ENCODE results near the gene MXD4. TPM values are rescaled to one million over a fixed set of nuclear protein-coding genes. Genes with fewer than 3 reads are reported as not detected.

MXD4 gene
- total and polyA plus RNA-seq, 2 of the 13 experiments (the other 11 are each of a cell fraction or from before 2014, with no cell fraction given), result 29.0 to 31.3 TPM

DNA sequence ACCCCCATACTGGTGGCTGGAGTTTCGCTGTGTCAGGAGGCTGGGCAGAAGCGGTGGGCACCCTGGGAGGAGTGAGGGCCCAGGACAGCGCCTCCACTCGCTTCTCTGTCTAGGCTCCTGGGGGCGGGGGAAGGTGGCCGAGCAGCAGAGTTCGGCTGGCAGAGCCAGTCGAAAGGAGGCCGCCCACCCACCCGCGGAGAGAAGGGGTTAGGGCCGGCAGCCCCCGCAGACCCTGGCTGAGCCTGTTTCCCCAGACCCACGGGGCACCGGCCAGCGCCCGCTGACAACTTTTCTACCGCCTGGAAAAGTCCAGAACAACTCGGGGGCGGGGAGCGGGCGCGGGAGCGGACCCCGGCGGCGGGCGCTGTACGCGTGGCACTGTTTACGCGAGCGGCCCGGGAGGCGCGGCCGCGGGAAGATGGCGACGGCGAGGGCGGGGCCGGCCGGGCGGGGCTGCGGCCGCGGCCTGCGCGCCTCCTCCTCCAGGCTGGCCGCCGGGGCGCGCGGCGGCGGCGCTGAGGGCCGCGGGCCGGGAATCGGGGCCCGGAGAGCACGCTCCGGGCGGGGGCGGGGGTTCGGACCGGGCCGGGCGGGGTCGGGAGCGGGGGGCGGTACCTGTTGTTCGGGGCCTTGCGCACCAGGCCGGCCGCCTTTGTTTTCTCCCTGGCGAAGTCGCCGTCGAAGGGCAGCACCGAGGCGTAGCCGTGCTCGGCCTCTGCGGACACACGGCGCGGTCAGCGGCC is 628 bp downstream of the MXD4 start:
- in situ Hi-C loops (cut with HindIII; ENCODE audit: extremely low pct_ligation_motif_present, low pct_unique_long_range_greater_than_20kb), result no loop called here
- intact Hi-C loops (cut with micrococcal nuclease; ENCODE audit: unreplicated experiment), result no loop called here
- no peak for ATAC-seq
- Histone ChIP-seq H3K36me3 (replicated peaks in 1 of 2; ENCODE audit: control insufficient read depth in 1 of 2, insufficient read depth in 2 of 2, low read length in 2 of 2) (0 out of 5 replicates have a peak, but pooled peaks cover 1 to 6% of the 10 kb centered on the region in 2 experiments), H3K9ac (ENCODE audit: insufficient read depth, low read depth, low read length) (peak overlapping the region; percentile 86), H3K9me3 (ENCODE audit: low read length) (no peaks in the 10 kb centered on the region), H2AFZ (ENCODE audit: low read length) (no peak overlapping the region), H3K4me3 (replicated peaks in 1 of 3; ENCODE audit: insufficient read depth in 1 of 3, low read depth in 2 of 3, low read length in 3 of 3) (peak overlapping the region; percentile 67 to 85 (median 83)), H3K27ac (ENCODE audit: extremely low read length, insufficient read depth, low read length) (peak overlapping the region; percentile 66), H3K4me2 (ENCODE audit: low read depth, low read length) (peak overlapping the region; percentile 87), H3K4me1 (ENCODE audit: insufficient read depth, low read length) (peaks cover 31% of the 10 kb centered on the region), H3K27me3 (ENCODE audit: control insufficient read depth in 1 of 2, insufficient read depth in 2 of 2, low read length in 2 of 2) (peaks cover 11 to 19% of the 10 kb centered on the region in 2 experiments; a peak in 3 of 5 replicates), H3K79me2 (ENCODE audit: insufficient read depth, low read length) (peaks cover 9% of the 10 kb centered on the region), H4K20me1 (ENCODE audit: insufficient read depth, low read length) (no peaks in the 10 kb centered on the region)
- DNase-seq (ENCODE audit: low spot score), result no peak
- ChIA-PET POLR2A (interaction anchor here (1.0 to 1.3 kb wide), 2 partner anchors 19 kb away, joined by 3 to 11 read pairs; partner anchors contain the start of genes HAUS3 and POLN), CTCF (ENCODE audit: low intra/inter-chr PET ratio, low total read pairs) (no interaction called here)
- WGBS (ENCODE audit: low lambda C conversion rate), result 0% methylated on average over 1 of the region's 91 CpGs
- FAIRE-seq, result no peak
- no TSS peak for BruUV-seq (replicated peaks)
- TF ChIP-seq FOXK2 (IDR thresholded peaks at IDR 0.05), result no peak
- TF ChIP-seq SAP130 (CRISPR knock-in tag; IDR thresholded peaks at IDR 0.05; ENCODE audit: low read depth), result peak; percentile 77
- no peak for TF ChIP-seq ZNF737 (CRISPR knock-in tag; IDR thresholded peaks at IDR 0.05; ENCODE audit: borderline replicate concordance)
- TF ChIP-seq, protein P1, sequence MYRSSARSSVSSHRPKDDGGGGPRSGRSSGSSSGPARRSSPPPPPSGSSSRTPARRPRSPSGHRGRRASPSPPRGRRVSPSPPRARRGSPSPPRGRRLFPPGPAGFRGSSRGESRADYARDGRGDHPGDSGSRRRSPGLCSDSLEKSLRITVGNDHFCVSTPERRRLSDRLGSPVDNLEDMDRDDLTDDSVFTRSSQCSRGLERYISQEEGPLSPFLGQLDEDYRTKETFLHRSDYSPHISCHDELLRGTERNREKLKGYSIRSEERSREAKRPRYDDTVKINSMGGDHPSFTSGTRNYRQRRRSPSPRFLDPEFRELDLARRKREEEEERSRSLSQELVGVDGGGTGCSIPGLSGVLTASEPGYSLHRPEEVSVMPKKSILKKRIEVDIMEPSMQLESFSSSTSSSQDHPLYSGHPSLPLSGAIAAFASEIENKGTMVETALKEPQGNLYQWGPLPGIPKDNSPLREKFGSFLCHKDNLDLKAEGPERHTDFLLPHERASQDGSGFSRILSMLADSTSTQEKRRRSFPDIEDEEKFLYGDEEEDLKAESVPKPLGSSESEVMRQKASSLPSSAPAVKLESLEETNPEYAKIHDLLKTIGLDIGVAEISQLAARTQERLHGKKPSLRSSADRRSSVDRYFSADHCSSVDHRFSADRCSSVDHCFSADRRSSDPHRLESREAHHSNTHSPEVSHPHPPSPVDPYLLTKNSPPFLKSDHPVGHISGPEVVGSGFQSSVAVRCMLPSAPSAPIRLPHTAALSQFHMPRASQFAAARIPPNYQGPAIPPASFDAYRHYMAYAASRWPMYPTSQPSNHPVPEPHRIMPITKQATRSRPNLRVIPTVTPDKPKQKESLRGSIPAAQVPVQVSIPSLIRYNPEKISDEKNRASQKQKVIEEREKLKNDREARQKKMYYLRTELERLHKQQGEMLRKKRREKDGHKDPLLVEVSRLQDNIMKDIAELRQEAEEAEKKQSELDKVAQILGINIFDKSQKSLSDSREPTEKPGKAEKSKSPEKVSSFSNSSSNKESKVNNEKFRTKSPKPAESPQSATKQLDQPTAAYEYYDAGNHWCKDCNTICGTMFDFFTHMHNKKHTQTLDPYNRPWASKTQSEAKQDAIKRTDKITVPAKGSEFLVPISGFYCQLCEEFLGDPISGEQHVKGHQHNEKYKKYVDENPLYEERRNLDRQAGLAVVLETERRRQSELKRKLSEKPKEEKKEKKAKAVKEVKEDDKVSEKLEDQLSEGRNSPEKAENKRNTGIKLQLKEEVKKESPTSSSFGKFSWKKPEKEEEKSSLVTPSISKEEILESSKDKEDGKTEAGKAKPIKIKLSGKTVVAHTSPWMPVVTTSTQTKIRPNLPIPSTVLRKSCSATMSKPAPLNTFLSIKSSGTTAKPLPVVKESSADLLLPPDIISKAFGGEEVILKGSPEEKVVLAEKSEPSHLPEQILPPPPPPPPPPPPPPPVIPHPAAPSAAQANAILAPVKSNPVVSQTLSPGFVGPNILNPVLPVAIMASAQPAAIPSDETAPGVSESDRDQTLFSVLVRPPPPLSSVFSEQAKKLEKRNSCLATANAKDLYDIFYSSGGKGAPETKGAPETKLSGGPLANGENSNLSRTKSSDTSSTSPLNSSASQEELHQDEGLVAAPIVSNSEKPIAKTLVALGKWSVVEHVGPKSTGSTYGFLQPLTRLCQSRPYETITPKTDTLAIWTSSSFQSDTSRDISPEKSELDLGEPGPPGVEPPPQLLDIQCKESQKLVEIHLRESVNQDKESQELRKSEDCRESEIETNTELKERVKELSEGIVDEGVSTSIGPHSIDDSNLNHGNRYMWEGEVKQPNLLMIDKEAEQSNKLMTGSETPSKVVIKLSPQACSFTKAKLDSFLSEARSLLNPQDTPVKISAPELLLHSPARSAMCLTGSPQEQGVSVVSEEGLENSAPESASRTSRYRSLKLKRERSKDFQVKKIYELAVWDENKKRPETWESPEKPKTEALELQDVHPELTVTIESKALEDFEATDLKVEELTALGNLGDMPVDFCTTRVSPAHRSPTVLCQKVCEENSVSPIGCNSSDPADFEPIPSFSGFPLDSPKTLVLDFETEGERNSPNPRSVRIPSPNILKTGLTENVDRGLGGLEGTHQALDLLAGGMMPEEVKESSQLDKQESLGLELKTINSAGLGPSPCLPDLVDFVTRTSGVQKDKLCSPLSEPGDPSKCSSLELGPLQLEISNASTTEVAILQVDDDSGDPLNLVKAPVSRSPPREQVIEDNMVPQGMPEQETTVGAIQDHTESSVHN (CRISPR knock-in tag; IDR thresholded peaks at IDR 0.05), result no peak
- TF ChIP-seq DMAP1 (CRISPR knock-in tag; IDR thresholded peaks at IDR 0.05), result peak; percentile 34; the same call in 1 of the 2 replicates
- TF ChIP-seq ZFP82 (CRISPR knock-in tag; IDR thresholded peaks at IDR 0.05; ENCODE audit: borderline replicate concordance), result 0 out of 2 replicates have a peak, but pooled peaks have one; percentile 11
- TF ChIP-seq ZFP36 (IDR thresholded peaks at IDR 0.05; ENCODE audit: borderline replicate concordance, low read depth, low read length, partially characterized antibody), result peak; percentile 83
- TF ChIP-seq ARNT2 (CRISPR knock-in tag; IDR thresholded peaks at IDR 0.05; ENCODE audit: low read depth), result peak; percentile 36; the same call in 1 of the 2 replicates
- TF ChIP-seq ZSCAN31 (CRISPR knock-in tag; IDR thresholded peaks at IDR 0.05; ENCODE audit: low read depth), result 0 out of 2 replicates have a peak, but pooled peaks have one; percentile 29
- TF ChIP-seq WIZ (CRISPR knock-in tag; IDR thresholded peaks at IDR 0.05), result 0 out of 2 replicates have a peak, but pooled peaks have one; percentile 35
- TF ChIP-seq CBX5 (CRISPR knock-in tag; IDR thresholded peaks at IDR 0.05; ENCODE audit: borderline replicate concordance), result no peak
- TF ChIP-seq MAZ (IDR thresholded peaks at IDR 0.05; ENCODE audit: borderline replicate concordance, low read depth, low read length), result peak; percentile 33; the same call in 1 of the 2 replicates
- no peak for TF ChIP-seq MAZ (CRISPR knock-in tag; IDR thresholded peaks at IDR 0.05; ENCODE audit: low read depth)
- TF ChIP-seq RFX1 (IDR thresholded peaks at IDR 0.05), result no peak
- TF ChIP-seq MXD4 (CRISPR knock-in tag; IDR thresholded peaks at IDR 0.05), result 0 out of 2 replicates have a peak, but pooled peaks have one; percentile 30

All from HepG2 (cell line).